Mesothelial cell of epicardium (in vitro differentiated cells): ENCODE results near the gene KCNAB1. TPM values are rescaled to one million over a fixed set of nuclear protein-coding genes. Genes with fewer than 3 reads are reported as not detected.
"Not testable (repeated sequence)": the region's sequence is repeated elsewhere in the genome, so short reads cannot be mapped to it uniquely, and the experiment has no call there.

Source experiments
- DNase-seq, 2 experiments: peaks; one replicate each; pipeline ENCODE4 v3.0.0; 2021; ENCODE audit warnings: low spot score in 2 of 2; ENCODE audit not compliant: unreplicated experiment in 2 of 2
- H3K27ac Mint-ChIP-seq: 2 replicates; pipeline ENCODE4 v1.8.0; 2021; ENCODE audit warnings: mixed read lengths
- H3K27me3 Mint-ChIP-seq: 2 replicates; pipeline ENCODE4 v1.8.0; 2021; ENCODE audit warnings: low read depth, mixed read lengths
- H3K36me3 Mint-ChIP-seq: 2 replicates; pipeline ENCODE4 v1.8.0; 2021; ENCODE audit warnings: mixed read lengths
- H3K4me1 Mint-ChIP-seq: 2 replicates; pipeline ENCODE4 v1.8.0; 2021; ENCODE audit warnings: mixed read lengths
- H3K4me3 Mint-ChIP-seq: 2 replicates; pipeline ENCODE4 v1.8.0; 2021; ENCODE audit warnings: mild to moderate bottlenecking, moderate library complexity, mixed read lengths
- H3K9me3 Mint-ChIP-seq: 2 replicates; pipeline ENCODE4 v1.8.0; 2021; ENCODE audit warnings: mixed read lengths
- total RNA-seq: library from RNA; stranded (reverse); gene quantifications from 3 replicates; pipeline ENCODE4 v1.2.1, GENCODE V29; 2021
- TF ChIP-seq, protein P1 (sequence below): fragments of 200-600 bp; sonication (generic); IDR thresholded peaks from one replicate; pipeline ENCODE4 v1.5.0; 2021; ENCODE audit warnings: antibody characterized with exemption; ENCODE audit not compliant: unreplicated experiment

The KCNAB1 gene
- total RNA-seq, 1 donor from 2014 or later, result 3.7 TPM

DNA sequence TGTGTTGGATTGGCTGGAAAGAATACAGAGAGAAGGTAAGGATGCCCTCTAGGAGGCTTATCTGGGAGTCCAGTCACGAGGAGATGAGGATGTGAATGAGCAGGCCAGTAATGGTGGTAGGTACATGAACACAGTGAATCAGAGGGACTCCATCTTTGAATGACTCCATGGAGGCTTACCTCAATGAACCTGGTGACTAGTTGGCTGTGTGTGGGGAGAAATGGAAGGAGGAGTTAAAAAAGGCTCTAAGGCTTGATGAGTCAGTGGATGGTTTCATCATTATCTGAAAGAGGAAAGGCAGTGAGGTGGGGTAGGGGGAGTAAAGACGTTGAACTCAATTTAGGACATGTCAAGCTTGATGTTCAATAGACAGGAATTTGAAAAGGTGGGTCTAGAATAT is 61.1 kb downstream of the KCNAB1 start:
- H3K9me3 Mint-ChIP-seq, result no peaks in the 10 kb centered on the region
- no peak overlapping the region for H3K27ac Mint-ChIP-seq
- H3K4me1 Mint-ChIP-seq, result no peaks in the 10 kb centered on the region
- no peak overlapping the region for H3K4me3 Mint-ChIP-seq
- H3K27me3 Mint-ChIP-seq, result no peaks in the 10 kb centered on the region
- DNase-seq, result no peak
- TF ChIP-seq, protein P1, sequence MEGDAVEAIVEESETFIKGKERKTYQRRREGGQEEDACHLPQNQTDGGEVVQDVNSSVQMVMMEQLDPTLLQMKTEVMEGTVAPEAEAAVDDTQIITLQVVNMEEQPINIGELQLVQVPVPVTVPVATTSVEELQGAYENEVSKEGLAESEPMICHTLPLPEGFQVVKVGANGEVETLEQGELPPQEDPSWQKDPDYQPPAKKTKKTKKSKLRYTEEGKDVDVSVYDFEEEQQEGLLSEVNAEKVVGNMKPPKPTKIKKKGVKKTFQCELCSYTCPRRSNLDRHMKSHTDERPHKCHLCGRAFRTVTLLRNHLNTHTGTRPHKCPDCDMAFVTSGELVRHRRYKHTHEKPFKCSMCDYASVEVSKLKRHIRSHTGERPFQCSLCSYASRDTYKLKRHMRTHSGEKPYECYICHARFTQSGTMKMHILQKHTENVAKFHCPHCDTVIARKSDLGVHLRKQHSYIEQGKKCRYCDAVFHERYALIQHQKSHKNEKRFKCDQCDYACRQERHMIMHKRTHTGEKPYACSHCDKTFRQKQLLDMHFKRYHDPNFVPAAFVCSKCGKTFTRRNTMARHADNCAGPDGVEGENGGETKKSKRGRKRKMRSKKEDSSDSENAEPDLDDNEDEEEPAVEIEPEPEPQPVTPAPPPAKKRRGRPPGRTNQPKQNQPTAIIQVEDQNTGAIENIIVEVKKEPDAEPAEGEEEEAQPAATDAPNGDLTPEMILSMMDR, result no peak
- no peaks in the 10 kb centered on the region for H3K36me3 Mint-ChIP-seq

DNA sequence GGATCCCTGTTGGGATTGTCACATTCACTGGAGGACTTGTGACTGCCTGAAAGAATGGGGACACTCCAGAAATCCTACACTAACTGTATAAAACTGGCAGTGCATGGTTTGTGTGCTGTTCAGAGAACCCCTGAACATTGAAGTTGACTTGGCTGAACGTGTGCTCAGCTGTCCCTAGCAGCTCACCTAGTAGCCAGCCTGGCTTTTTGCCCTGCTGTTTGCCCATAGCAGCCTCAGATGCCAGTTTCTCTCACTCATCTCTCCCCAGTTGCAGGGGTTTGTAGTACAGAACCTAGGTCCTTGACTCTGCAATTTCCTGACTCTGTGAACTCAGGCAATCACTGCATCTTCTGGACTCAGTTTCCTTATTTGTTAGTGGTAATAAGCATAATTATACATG is 63.0 kb downstream of the KCNAB1 start:
- TF ChIP-seq, protein P1, result no peak
- H3K27ac Mint-ChIP-seq, result no peak overlapping the region
- no peaks in the 10 kb centered on the region for H3K9me3 Mint-ChIP-seq
- no peaks in the 10 kb centered on the region for H3K27me3 Mint-ChIP-seq
- no peak for DNase-seq
- H3K4me1 Mint-ChIP-seq, result peaks cover 9% of the 10 kb centered on the region
- no peak overlapping the region for H3K4me3 Mint-ChIP-seq
- no peaks in the 10 kb centered on the region for H3K36me3 Mint-ChIP-seq

DNA sequence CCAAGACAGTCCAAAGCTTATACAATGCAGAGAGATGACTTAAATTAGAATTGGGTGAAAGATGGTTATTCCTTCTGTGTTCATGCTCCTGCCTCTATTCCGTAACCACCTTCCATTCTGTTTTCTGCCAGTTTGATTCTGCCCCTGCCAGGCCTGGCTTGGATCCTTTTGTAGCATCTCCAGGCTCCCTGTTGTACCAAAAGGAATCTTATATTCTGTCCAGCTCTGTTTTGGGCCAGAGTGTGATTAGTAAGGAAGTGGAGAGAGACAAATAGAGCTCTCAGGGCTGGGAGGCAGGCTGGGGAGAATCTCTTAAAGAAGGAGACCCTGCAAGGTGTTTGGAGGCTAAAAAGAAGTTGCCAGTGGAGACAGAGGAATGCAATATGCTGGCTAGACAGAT is 63.8 kb downstream of the KCNAB1 start:
- Mint-ChIP-seq H3K36me3 (no peaks in the 10 kb centered on the region), H3K9me3 (no peaks in the 10 kb centered on the region), H3K4me3 (no peak overlapping the region), H3K4me1 (peaks cover 9% of the 10 kb centered on the region), H3K27ac (no peak overlapping the region), H3K27me3 (no peaks in the 10 kb centered on the region)
- no peak for DNase-seq
- TF ChIP-seq, protein P1, result no peak

DNA sequence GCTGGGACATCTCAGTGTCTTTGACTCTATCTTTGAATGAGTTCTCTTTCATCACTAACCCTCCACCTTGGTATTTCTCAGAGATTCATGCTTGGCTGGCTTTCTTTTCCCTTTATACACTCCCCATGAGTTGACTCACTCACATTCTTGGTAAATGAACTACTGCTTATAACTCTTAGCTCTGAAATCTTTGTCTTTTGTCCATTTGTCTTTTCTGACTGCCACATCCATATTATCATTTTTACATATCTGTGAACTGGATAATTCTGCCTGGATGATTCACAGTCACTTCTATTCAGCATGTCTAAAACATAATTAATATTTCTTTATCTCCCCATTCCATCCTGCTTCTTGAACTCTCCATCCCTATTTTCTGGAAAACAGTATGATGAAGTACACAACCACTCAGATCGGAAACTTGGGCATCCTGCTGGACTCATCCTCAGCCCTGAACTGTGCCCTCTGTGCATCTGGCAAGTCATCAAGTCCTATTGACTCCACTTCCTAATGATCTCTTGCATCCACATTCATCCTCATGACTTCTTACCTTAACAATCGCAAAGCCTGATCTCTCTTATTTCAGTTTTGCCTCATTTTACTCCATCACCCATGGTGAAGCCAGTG is 66.9 kb downstream of the KCNAB1 start:
- no peaks in the 10 kb centered on the region for H3K9me3 Mint-ChIP-seq
- H3K27me3 Mint-ChIP-seq, result no peaks in the 10 kb centered on the region
- DNase-seq, result no peak
- H3K27ac Mint-ChIP-seq, result peak overlapping the region; percentile 11
- TF ChIP-seq, protein P1, result no peak
- H3K4me3 Mint-ChIP-seq, result no peak overlapping the region
- peaks cover 11% of the 10 kb centered on the region for H3K4me1 Mint-ChIP-seq
- H3K36me3 Mint-ChIP-seq, result no peaks in the 10 kb centered on the region

DNA sequence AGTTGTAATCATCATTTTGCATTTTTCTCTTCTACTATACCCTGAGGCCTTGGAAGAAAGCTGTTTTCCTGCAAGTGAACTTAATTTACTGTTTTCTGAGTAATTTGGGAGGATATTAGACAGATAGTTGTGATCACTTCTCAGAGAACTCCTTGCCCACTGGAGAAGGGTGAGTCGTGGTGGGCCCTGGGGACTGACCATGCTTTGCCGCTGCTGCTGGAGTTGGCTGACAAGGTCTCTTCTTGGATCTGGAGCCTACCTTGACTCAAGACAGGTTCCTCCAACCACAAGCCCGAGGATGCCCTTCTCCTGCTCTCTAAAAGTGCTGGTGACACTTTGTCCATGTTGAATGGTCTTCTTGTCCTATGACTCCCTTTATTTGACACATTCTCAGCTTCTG is 68.4 kb downstream of the KCNAB1 start:
- Mint-ChIP-seq H3K4me3 (no peak overlapping the region), H3K27me3 (no peaks in the 10 kb centered on the region), H3K9me3 (no peaks in the 10 kb centered on the region), H3K27ac (no peak overlapping the region), H3K4me1 (peaks cover 11% of the 10 kb centered on the region), H3K36me3 (no peaks in the 10 kb centered on the region)
- DNase-seq, result no peak
- TF ChIP-seq, protein P1, result no peak

DNA sequence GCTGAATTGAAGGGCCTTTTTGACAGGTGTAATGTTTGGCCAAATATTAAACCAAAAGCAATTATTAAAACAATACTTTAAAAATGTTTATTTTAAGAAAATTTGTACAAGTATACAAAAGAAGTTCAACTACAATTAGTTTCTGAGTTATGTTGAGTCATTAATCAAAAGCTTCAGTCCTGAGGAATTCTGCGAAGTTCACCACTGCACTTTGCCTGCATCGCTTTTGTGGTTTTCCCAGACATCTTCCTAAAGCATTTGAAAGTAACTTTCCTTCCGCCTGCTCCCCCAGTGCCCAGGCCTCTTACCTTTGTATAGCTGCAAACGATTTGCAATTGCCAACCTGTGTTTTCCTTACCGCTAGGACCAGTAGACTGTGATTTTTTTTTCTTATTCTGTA is 69.5 kb downstream of the KCNAB1 start:
- TF ChIP-seq, protein P1, result no peak
- H3K4me3 Mint-ChIP-seq, result no peak overlapping the region
- H3K9me3 Mint-ChIP-seq, result no peaks in the 10 kb centered on the region
- no peak for DNase-seq
- H3K27me3 Mint-ChIP-seq, result no peaks in the 10 kb centered on the region
- peaks cover 11% of the 10 kb centered on the region for H3K4me1 Mint-ChIP-seq
- H3K36me3 Mint-ChIP-seq, result no peaks in the 10 kb centered on the region
- no peak overlapping the region for H3K27ac Mint-ChIP-seq

DNA sequence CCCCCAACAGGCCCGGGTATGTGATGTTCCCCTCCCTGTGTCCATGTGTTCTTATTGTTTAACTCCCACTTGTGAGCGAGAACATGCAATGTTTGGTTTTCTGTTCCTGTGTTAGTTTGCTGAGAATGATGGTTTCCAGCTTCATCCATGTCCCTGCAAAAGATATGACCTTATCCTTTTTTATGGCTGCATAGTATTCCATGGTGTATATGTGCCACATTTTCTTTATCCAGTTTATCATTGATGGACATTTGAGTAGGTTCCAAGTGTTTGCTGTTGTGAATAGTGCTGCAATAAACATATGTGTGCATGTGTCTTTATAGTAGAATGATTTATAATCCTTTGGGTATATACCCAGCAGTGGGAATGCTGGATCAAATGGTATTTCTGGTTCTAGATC is 74.6 kb downstream of the KCNAB1 start:
- H3K27me3 Mint-ChIP-seq, H3K27ac Mint-ChIP-seq, H3K36me3 Mint-ChIP-seq, H3K4me3 Mint-ChIP-seq, H3K4me1 Mint-ChIP-seq, DNase-seq: not testable (repeated sequence)
- peaks cover 19% of the 10 kb centered on the region for H3K9me3 Mint-ChIP-seq

DNA sequence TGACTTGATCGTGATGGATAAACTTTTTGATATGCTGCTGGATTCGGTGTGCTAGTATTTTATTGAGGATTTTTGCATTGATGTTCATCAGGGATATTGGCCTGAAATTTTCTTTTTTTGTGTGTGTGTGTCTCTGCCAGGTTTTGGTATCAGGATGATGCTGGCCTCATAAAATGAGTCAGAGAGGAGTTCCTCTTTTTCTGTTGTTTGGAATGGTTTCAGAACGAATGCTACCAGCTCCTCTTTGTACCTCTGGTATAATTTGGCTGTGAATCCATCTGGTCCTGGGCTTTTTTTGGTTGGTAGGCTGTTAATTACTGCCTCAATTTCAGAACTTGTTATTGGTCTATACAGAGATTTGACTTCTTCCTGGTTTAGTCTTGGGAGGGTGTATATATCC is 76.8 kb downstream of the KCNAB1 start:
- peaks cover 19% of the 10 kb centered on the region for H3K9me3 Mint-ChIP-seq
- not testable (repeated sequence) for DNase-seq, H3K27ac Mint-ChIP-seq, H3K4me3 Mint-ChIP-seq, H3K4me1 Mint-ChIP-seq, H3K27me3 Mint-ChIP-seq, H3K36me3 Mint-ChIP-seq
